SW480 (cell line): ENCODE measurements around the gene PROP1.
A peak's percentile ranks its signal among the peaks of the same experiment; 100 is the strongest.
"Not testable (repeated sequence)": the region's sequence is repeated elsewhere in the genome, so short reads cannot be mapped to it uniquely, and the experiment has no call there.

Experiments used
- DNase-seq: peaks from one replicate; pipeline ENCODE4 v3.0.0-alpha.2; 2016; ENCODE audit warnings: low spot score

Gene PROP1

DNA sequence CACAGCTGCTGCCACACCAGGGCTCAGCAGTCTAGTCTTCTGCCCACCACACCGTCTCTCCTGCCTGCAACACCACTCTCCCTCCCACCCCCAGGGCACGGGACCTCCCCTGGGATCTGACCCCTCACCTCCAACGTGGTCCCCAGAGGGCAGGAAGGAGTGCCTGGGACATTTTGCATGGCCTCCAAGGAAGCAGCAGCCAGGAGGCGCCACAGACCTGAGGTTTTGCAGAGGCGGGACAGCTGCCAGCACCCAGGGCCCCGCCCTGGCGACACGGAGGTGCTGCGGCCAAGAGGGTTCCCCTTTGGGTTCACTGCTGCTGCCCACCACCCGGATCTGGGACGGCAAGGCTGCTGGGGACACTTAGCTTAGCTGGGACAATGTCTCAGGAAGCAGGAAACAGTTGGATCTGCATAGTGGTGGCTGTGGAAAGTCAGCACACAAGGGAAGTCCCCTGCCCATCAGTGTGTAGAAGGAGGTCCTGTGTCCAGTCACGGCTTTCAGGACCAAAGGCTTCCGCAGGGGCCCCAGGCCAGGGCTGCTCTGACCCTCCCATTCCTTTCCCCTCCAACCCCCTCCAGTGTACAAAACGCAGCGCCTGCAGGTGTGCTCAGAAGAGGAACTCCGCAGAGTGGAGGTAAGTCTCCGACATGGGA, 13.8 kb downstream of the PROP1 start:
- DNase-seq = peak; percentile 36

DNA sequence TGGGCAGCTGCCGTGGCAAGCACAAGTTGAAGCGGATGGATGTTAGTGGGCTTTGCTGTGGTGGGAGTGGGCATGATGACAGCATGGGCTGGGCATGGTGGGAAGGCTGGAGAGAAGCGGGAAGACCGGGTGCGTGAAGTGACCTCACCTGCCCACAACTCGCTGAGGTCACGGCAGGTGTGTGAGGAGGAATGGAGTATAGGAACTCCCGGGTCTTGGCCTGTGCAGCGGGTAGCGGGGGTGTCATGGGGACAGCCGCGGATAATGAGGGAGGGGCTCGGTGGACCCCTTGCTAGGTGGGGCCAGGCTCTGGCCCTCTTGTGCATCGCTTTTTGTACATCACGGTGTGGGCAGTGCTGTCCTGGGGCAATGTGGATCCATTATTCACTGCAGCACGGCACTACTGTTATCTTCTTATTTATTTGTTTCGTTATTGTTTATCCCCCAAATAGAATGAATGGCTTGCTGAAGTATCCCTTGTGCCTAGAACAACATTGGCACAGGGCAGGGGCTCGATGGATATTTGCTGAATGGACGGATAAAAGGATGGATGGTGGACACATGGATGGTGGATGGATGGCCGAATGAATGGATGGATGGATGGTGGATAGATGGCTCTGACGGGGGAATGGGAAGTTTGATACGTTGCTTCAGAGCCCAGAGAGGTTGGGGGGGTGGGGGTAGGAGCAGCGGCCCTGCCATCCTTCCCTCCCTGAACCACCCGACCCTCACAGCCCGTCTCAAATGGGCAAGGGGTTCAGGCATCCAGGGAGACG, 14.6 kb downstream of the PROP1 start:
- DNase-seq = no peak

DNA sequence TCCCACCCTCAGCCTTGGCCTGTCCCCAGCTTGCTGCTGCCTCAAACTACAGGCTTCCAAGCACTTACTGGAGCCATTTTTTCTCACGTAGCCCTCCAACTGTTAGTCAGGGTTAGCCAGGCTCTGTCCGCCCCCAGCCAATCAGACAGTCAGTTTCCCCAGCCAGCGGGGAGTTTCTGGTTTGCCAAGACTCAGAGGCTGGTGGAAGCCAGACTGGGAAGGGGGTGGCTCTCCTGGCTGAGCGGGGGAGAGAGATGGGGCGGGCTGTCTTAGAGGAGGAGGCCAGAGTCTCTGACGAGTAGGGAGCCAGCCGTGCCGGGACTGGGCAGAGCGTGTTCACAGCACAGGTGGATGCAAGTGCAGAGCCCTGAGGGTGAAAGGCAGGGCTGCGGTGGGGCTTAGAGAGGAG, 15.3 kb downstream of the PROP1 start:
- no peak for DNase-seq

DNA sequence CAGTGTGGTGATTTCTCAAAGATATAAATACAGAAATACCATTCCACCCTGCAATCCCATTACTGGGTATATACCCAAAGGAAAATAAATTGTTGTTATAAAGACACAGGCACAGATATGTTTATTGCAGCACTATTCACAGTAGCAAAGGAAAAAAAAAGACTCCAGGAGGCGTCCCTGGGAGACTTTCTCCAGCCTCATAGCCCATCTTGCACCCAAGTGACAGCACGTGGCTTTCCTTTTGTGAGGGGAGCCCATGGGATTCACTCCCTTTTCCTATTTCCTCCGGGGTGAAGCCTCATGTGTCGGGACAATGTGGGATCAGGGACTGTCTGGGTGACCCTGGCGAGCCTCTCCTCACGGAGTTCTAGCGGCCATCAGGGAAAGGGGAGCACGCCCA, 18.4 kb downstream of the PROP1 start:
- not testable (repeated sequence) for DNase-seq

DNA sequence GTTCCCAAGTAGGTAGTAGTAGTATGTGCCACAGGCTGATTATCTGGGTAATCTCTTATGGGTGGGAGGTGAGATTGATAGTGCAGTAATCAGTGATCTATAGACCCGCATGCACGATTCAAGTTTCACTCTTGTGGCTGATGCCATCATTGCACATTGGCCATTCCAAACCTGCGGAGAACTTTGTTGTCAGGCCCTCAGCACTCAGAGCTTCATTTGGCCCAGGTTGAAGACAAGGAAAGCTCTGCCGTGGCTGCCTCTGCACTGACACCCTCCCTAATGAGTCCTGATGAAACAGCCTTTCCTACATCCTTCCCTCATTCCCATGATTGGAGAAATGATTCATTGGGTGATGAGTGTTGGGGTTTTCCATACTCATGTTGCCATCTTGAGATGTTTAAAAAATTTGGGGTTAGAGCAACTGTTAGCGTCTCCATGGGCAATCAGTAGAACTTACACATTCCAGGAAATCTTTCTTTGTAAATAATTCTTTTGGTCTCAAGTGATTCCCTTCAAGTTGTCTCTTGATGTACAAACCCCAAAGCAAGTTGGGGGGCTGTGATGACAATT, 22.9 kb downstream of the PROP1 start:
- DNase-seq = no peak

DNA sequence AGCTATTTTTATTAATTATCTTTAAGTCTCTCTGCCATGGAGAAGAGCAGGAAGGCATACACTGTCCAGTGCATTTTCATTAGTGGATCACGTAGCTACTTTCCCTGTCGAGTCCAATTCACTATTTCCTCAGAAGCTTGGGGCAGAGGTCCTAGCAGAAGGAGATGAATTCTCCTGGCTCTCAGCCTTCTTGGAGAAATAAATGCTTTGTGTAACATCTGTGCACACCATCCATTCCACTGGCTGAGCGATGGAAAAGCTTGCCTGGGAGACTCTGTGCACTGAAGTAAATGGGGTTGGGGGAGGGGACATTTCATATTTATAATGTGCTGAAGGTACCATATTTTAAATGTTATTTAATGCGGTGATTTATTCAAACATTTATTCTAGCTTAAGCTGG, 23.4 kb downstream of the PROP1 start:
- no peak for DNase-seq

DNA sequence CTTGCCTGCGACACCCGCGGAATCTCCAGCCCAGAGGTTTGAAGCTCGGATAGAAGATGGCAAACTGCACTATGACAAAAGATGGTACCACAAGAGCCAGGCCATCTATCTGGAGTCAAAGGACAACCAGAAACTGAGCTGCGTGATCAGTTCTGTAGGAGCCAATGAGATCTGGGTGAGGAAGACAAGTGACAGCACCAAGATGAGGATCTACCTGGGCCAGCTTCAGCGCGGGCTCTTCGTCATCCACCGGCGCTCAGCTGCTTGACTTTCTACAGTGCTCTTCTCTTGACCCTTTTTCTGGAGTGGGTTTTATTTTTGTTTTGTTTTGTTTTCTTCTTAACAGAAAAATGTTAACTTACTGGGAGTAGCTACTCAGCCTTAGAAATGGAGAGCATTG, 24.0 kb downstream of the PROP1 start:
- not testable (repeated sequence) for DNase-seq

DNA sequence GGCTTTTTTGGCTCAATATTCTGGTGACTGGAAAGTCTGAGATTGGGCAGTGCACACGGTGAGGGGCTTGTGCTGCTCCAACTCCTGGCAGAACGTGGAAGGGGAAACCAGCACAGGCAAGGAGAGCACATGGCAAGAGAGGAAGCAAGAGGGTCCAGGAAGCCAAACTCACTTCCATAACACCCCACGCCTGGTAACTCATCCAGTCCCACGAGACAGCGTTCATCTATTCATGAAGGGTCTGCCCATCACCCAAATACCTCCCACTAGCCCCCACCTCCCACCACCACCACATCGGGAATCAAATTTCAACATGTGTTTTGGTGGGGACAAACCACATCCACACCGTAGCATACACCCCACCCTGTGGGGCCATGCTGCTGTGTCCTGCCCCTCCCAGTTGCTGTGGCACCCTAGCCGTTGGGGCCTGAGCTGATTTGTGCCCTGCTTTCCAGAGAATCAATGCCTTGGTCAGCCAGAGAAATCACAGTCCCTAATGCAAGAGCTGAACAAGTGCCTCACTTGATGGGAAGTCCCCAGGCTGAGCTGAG, 27.3 kb downstream of the PROP1 start:
- no peak for DNase-seq

DNA sequence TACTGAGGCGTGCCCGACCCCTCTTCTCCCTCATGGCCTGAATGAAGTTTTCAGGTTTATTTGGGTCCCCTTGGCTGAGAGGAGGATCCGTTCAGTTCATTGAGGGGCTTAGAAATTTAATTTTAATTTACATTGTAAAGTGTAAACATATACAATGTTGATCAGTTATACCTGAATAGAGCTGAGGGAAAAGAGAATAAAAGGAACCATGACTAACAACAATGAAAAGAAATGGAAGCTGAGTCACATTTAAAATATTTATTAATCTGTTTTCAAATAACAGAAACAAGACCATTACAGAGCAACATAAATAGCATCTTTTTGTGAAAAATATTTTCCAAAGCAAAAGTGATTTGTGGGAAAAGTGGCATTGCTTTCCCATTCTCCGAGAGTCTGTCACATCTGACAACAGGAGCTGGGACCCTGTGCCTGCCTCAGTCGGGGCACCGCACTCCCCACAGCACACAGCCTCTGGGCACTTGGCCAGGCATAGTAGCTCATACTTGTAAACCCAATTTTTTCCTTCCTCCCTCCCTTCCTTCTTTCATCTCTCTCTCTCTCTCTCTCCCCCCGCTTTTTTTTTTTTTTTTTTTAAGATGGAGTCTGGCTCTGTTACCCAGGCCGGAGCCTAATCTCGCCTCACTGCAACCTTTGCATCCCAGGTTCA, 28.7 kb downstream of the PROP1 start:
- no peak for DNase-seq

DNA sequence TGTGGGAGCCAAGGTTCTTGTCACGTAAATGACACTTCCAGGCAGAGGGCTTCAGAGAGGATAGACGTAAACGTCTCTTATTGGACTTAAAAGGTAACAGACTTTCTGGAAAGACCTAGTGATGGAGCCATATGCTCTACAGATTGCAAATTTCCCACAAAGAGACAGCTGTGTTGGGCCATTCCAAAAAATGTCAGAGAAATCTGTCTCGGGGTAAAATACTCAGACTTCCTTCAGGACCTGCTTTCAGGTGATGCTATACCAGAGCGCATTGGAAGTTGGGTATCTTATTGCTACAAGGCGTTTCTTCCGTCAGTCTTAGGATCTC, 29.2 kb downstream of the PROP1 start:
- DNase-seq = no peak

DNA sequence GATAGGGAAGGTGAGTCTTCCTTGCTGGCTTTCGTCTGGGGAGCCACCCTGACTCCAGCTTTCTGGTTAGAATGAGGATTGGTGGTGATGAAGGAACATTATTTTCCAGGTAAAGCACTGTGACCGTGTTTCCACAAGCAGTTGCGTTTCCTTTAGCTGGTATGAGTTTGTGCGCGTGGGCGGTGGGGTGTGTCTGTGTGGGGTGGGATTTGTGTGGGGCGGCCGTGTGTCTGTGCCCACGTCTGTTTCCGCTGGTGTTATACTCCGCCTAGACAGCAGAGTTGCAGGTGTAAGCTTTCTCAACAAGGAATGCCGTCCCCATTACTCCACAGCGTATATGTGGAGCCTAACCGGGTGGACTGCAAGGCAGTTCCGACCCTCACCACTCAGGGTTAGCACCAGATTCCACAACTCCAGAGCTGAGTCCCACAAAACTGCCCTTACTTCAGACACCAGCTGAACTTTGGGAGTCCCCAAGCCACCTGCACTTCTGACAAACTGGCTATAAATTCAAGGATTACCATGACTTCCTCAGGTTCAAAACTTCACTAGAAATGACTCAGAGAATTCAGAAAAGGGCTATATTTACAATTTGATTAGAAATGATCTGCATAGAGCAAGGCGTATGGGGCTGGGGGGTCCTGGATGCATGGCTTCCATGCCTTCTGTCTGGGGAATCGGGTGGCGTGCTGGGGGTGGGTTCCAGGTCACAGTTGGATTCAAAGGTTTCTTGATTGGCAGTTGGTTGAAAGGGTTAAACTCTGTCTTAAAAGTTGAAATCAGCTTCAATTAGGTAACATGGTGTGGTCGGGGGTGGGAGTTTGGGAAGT, 29.8 kb downstream of the PROP1 start:
- no peak for DNase-seq

DNA sequence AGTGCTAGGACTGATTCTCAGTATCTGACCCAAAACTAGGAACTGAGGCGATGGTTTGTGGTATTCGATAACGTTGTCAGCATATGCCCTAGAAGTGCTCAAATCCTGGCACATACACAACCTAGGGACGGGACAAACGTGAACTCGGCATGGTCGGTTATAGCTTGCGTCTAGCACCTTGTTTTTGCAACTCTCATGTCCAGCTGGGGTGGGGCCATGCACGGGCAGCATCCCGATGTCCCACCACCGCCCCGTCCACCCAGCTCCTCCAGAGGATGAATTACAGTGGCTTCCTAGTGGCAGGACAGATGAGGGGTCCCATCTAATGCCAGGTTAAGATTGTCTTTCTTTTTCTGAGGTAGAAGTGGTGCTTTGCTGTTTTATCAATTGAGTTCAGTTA, 31.6 kb downstream of the PROP1 start:
- no peak for DNase-seq

DNA sequence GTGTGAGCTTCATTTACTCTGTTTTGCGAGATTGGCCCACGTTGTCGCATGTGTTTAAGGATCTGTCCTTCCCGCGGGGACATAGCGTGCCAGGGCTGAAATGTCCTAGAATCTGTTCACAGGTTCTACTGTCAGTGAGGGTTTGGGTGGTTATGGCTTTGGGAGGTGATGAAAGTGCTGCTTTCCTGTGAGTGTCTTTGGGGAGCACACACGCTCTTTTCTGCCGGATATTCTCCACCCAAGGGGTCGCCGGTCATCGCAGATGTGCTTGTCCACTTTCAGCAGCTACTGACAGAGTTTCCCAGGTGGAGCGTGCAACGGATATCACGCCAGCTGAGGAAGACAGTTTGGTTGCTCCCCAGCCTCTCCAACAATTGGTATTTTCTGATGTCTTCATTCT, 32.1 kb downstream of the PROP1 start:
- DNase-seq = no peak

DNA sequence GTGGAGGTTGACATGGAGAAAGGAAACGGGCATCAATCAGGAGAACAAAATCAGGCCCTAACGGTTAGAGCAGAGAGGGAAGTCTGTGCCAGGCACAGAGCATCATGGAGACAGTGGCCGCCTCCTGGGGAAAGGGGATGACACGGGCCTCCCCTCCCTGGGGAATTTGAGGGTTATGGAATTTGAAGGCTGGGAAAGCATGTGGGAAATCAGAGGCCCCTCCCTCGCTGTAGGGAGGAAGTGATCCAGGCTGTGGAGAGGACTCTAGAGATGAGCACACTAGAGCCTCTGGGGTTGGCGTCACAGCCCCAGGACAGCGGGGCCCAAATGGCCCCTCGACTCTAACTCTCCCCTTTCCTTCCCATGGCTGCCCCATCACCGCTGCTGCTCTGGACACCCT, 36.7 kb downstream of the PROP1 start:
- no peak for DNase-seq

DNA sequence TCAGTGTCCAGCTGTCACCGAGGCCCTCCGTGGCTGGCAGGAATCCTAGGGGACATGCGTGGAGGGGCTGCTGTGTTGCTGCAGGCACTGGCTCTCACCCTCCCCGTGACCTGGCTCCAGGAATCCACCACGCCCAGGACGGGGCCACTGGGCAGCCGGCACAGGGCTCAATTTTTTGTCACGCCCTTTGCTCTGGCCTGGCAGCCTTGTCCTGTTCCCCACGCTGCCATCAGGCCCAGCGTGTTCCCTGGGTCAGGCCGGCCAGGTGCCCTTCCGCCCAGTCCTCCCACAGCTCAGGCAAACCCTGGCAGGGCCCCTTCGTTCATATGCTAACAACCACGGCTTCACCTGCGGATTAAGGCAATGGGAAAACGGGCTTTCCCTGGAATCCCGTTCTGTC, 37.3 kb downstream of the PROP1 start:
- no peak for DNase-seq

DNA sequence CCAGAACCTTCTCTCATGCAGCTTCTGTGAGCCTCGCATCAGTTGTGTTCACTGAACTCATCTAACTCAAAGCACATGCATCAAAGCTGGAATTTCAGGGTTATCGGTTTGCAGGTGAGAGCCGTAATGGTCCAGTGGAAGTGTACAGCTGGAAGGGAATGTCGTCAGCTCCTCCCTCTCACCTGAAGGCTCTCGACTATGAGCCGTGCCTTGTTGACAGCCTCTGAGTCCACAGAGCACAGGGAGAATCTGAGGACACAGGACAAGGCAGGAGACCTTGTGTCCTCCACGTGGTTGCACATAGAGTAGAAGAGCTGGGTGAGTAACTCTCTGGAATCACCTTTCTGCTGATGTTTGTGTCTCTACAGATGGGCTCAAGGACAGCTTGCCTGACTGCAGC, 38.8 kb downstream of the PROP1 start:
- no peak for DNase-seq

DNA sequence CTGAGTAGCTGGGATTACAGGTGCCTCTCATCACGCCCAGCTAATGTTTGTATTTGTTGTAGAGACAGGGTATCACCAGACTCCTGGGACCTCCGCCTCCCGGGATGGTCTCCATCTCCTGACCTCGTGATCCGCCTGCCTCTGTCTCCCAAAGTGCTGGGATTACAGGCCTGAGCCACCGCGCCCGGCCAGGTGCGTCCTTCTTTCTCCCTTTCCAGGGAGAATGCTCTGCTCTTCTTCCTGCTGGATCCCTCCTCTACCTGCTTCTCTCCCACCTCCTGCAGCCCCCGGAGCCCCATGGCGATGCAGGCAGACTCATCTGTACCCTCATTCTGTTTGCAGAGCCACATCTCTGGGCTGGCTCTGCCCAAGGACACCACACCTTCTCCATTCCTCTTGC, 42.9 kb downstream of the PROP1 start:
- DNase-seq = not testable (repeated sequence)

DNA sequence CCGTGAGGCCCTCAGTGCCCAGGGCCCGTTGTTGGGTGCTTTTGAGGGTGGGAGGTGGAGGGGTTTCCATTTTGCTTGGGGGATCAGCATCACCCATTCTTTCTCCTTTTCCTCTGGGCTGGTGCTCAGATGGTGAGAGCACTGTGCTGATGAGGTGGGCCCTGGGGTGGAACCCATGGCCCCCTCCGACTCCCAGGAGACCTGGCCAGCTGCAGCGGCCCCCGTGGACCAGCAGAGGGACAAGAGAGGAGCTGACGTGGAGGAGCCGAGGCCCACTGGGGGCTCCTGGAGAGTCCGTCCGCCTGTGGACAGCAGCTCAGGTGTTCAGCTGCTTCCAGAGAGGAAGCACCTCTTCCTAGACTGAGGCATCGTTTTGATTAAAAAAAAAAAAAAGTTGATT, 46.4 kb downstream of the PROP1 start:
- not testable (repeated sequence) for DNase-seq

DNA sequence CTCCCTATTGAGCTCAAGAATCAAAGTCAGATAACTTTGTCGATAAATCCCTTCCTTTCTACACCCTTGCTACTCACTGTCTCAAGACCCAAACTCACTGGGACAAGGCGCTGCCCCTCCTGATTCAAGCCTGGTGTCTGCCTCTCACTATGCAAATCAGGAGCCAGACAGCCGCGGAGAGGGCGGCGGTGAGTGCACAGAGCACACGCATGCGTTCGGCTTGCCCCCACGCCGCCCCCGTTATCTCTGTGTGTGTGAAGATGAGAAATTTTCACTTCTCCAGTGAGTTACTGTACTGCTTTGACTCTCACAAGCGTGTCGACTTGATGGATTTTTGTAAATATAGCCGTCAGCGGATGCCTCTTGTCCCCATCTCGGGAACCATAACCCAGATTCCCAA, 47.0 kb downstream of the PROP1 start:
- not testable (repeated sequence) for DNase-seq

DNA sequence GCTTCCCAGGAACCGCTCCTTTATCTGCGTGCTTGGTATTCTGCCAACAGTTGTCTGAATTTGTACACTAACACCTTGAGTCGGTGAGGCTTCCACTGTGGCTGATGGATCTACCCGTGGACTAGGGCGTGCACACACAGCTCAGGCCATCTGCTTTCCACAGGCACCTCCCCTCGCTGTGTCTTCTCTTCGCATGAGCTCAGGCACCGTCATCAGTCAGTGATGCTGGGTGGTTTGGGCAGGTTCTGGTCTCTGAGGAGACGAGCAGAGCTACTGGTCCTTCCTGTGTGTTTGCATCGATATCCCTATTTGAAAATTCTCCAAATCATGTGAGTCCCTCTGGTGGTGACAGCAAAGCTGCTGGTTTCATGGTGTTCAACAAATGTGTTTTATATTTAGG, 48.1 kb downstream of the PROP1 start:
- DNase-seq = peak; percentile 42

DNA sequence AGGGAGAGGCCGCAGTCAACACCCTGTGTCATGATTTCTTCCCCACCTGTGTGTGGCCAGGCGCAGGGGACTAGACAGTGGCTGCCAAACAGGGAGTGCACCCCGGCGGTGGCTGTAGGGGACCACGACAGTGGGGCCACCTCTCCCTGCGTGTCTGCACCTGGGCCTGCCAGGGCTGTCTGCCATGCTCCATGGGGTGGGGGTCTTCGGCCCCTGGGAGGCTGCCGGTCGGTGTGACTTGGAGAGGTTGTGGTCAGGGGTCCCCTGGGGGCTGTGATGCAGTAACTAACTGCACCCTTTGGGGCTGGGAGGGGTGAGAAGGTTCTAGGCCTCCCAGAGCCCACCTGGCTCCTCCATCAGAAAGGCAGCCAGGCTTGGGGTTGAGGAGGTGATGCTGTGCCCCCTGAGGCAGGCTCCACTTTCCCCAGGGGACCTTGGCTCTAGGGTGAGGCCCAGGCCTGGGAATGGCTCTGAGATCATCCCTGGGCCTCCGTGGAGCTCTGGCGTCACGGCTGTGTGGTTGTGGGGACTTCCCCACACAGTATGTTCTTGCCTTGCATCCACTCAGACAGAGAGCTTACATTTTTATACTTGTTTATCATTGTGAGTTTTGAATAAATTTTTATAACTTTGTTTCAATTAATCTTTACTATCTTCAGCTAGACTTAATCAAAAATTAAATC, 50.3 kb downstream of the PROP1 start:
- not testable (repeated sequence) for DNase-seq
